HL-60 (cell line): ENCODE data around the gene SELENBP1.

Experiments used
- DNase-seq, 2 experiments: peaks; one replicate each; pipeline ENCODE4 v3.0.0-alpha.2; 2010 to 2020; ENCODE audit warnings: low read depth in 1 of 2, low spot score in 1 of 2
- H3K27ac ChIP-seq: fragments of 250-450 bp; sonication (Bioruptor Pico); replicated peaks from 2 replicates; pipeline ENCODE4 v1.5.1; 2020; ENCODE audit warnings: mild to moderate bottlenecking, moderate library complexity
- H3K27me3 ChIP-seq: fragments of 250-450 bp; sonication (Bioruptor Pico); 2 replicates; pipeline ENCODE4 v1.5.1; 2021; ENCODE audit warnings: mild to moderate bottlenecking, moderate library complexity; ENCODE audit not compliant: insufficient read depth, poor library complexity, severe bottlenecking
- H3K4me3 ChIP-seq: replicated peaks from 2 replicates; pipeline ENCODE4 v1.5.1; 2011; ENCODE audit warnings: mild to moderate bottlenecking, control low read depth, low read length; ENCODE audit not compliant: insufficient read depth
- GABPA ChIP-seq: IDR thresholded peaks from 2 replicates; pipeline ENCODE4 v1.6.1; 2012; ENCODE audit warnings: low read depth
- POLR2AphosphoS5 ChIP-seq: IDR thresholded peaks from 2 replicates; pipeline ENCODE4 v1.6.1; 2012; ENCODE audit warnings: low read depth
- SPI1 ChIP-seq: IDR thresholded peaks from 2 replicates; pipeline ENCODE4 v1.6.1; 2012; ENCODE audit warnings: low read depth, mild to moderate bottlenecking, borderline replicate concordance
- TF ChIP-seq, protein P1 (sequence below): IDR thresholded peaks from 2 replicates; pipeline ENCODE4 v1.6.1; 2012; ENCODE audit warnings: low read depth; ENCODE audit not compliant: insufficient replicate concordance
- TF ChIP-seq, protein P2 (sequence below): IDR thresholded peaks from one replicate; pipeline ENCODE4 v1.5.1; 2011; ENCODE audit warnings: low read length, control low read depth, inconsistent platforms; ENCODE audit not compliant: insufficient read depth

Gene SELENBP1

GRCh38 chr1:151318975-151319374, 53.5 kb downstream of the SELENBP1 start:
- H3K4me3 ChIP-seq = no peak overlapping the region
- DNase-seq = no peak
- TF ChIP-seq GABPA (no peak), SPI1 (no peak), POLR2AphosphoS5 (no peak)
- TF ChIP-seq, protein P1, sequence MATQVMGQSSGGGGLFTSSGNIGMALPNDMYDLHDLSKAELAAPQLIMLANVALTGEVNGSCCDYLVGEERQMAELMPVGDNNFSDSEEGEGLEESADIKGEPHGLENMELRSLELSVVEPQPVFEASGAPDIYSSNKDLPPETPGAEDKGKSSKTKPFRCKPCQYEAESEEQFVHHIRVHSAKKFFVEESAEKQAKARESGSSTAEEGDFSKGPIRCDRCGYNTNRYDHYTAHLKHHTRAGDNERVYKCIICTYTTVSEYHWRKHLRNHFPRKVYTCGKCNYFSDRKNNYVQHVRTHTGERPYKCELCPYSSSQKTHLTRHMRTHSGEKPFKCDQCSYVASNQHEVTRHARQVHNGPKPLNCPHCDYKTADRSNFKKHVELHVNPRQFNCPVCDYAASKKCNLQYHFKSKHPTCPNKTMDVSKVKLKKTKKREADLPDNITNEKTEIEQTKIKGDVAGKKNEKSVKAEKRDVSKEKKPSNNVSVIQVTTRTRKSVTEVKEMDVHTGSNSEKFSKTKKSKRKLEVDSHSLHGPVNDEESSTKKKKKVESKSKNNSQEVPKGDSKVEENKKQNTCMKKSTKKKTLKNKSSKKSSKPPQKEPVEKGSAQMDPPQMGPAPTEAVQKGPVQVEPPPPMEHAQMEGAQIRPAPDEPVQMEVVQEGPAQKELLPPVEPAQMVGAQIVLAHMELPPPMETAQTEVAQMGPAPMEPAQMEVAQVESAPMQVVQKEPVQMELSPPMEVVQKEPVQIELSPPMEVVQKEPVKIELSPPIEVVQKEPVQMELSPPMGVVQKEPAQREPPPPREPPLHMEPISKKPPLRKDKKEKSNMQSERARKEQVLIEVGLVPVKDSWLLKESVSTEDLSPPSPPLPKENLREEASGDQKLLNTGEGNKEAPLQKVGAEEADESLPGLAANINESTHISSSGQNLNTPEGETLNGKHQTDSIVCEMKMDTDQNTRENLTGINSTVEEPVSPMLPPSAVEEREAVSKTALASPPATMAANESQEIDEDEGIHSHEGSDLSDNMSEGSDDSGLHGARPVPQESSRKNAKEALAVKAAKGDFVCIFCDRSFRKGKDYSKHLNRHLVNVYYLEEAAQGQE = no peak
- TF ChIP-seq, protein P2, sequence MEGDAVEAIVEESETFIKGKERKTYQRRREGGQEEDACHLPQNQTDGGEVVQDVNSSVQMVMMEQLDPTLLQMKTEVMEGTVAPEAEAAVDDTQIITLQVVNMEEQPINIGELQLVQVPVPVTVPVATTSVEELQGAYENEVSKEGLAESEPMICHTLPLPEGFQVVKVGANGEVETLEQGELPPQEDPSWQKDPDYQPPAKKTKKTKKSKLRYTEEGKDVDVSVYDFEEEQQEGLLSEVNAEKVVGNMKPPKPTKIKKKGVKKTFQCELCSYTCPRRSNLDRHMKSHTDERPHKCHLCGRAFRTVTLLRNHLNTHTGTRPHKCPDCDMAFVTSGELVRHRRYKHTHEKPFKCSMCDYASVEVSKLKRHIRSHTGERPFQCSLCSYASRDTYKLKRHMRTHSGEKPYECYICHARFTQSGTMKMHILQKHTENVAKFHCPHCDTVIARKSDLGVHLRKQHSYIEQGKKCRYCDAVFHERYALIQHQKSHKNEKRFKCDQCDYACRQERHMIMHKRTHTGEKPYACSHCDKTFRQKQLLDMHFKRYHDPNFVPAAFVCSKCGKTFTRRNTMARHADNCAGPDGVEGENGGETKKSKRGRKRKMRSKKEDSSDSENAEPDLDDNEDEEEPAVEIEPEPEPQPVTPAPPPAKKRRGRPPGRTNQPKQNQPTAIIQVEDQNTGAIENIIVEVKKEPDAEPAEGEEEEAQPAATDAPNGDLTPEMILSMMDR = no peak
- no peaks in the 10 kb centered on the region for H3K27me3 ChIP-seq
- H3K27ac ChIP-seq = no peak overlapping the region

- no peak for DNase-seq
- H3K27ac ChIP-seq = no peak overlapping the region
Observed at GRCh38 chr1:151315565-151316235, 56.8 kb downstream of the SELENBP1 start.

More at GRCh38 chr1:151315565-151316235, 56.8 kb downstream of the SELENBP1 start:
- TF ChIP-seq, protein P2 = no peak
- TF ChIP-seq SPI1 (no peak), GABPA (no peak), POLR2AphosphoS5 (no peak)
- TF ChIP-seq, protein P1 = no peak
- Histone ChIP-seq H3K27me3 (no peaks in the 10 kb centered on the region), H3K4me3 (no peak overlapping the region)
